DOHH2 (cell line): ENCODE data around the gene RFC3.

ENCODE experiments used
- CTCF ChIP-seq: fragments of 200-600 bp; sonication (generic); IDR thresholded peaks from one replicate; pipeline ENCODE4 v1.5.1; 2014; ENCODE audit warnings: antibody characterized with exemption, mild to moderate bottlenecking, low read depth, low read length; ENCODE audit not compliant: poor library complexity, severe bottlenecking
- EZH2phosphoT487 ChIP-seq: fragments of 200-600 bp; sonication (generic); IDR thresholded peaks from 2 replicates; pipeline ENCODE4 v1.6.1; 2017; ENCODE audit warnings: borderline replicate concordance, mild to moderate bottlenecking, antibody characterized with exemption, low read length, moderate library complexity, mixed read lengths

DNA sequence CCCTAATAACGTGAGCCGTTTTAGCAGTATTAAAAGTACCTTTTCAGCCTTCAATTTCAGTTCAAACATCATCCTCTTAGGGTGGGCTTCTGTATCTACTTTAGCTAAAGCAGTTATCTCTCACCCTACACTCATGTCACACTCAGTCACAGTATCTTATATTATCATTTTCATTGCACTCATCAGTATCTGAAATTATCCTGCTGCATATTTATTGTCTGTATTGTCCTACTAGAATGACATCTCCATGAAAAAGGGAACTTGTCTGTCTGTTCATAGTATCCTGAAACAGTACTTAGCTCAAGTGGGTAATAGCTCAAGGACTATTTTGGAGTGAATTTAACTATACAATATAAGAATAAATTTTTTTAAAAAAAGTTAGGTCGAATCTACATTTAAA, 19.9 kb upstream of the RFC3 start:
- TF ChIP-seq CTCF (no peak), EZH2phosphoT487 (no peak)
